Measurements from ENCODE around the gene KRTAP5-3. TPM values are rescaled to one million over a fixed set of nuclear protein-coding genes. Genes with fewer than 3 reads are reported as not detected.
A peak's percentile ranks its signal among the peaks of the same experiment; 100 is the strongest.
"Not testable (repeated sequence)": the region's sequence is repeated elsewhere in the genome, so short reads cannot be mapped to it uniquely, and the experiment has no call there.

KRTAP5-3 gene
- total and polyA plus RNA-seq, 2 of the 8 experiments (the other 6 are each of a cell fraction or from before 2014, with no cell fraction given), result not detected

- H3K23ac ChIP-seq (ENCODE audit: insufficient read length); H3K56ac ChIP-seq (replicated peaks; ENCODE audit: insufficient read length, low read depth, low read length); H3K14ac ChIP-seq (ENCODE audit: insufficient read length); POLR2A ChIA-PET (ENCODE audit: partially characterized antibody); H3K4me2 ChIP-seq (ENCODE audit: insufficient read depth in 1 of 2, low read depth in 2 of 2, low read length in 2 of 2); H2BK15ac ChIP-seq (ENCODE audit: low read length); H2AFZ ChIP-seq (ENCODE audit: low read length); H3K4me3 ChIP-seq (ENCODE audit: extremely low read depth in 1 of 4, insufficient read depth in 2 of 4, low read depth in 3 of 4, low read length in 4 of 4); H3K79me2 ChIP-seq (ENCODE audit: control insufficient read depth in 1 of 2, insufficient read depth in 2 of 2, low read length in 2 of 2); CTCF ChIA-PET (ENCODE audit: partially characterized antibody); H4K8ac ChIP-seq (ENCODE audit: extremely low read depth, insufficient read depth, low read length); DNase-seq (ENCODE audit: low read depth in 1 of 2, low spot score in 2 of 2); H3K18ac ChIP-seq (ENCODE audit: extremely low read depth, low read length); H3K79me1 ChIP-seq (ENCODE audit: low read depth, low read length); H2BK5ac ChIP-seq (ENCODE audit: low read depth, low read length); H3K9ac ChIP-seq (replicated peaks in 1 of 4; ENCODE audit: extremely low read depth in 1 of 4, low read depth in 3 of 4, low read length in 3 of 4); H2BK120ac ChIP-seq (replicated peaks; ENCODE audit: low read depth, low read length); H3K36me3 ChIP-seq (ENCODE audit: control insufficient read depth in 2 of 4, insufficient read depth in 4 of 4, low read length in 3 of 4); H3K23me2 ChIP-seq (ENCODE audit: low read depth, low read length); H4K20me1 ChIP-seq (replicated peaks in 1 of 2; ENCODE audit: control insufficient read depth in 1 of 2, insufficient read depth in 2 of 2, low read length in 2 of 2); H3K4me1 ChIP-seq (replicated peaks in 1 of 4; ENCODE audit: control insufficient read depth in 3 of 4, insufficient read depth in 4 of 4, low read length in 3 of 4); H3K27ac ChIP-seq (ENCODE audit: low read depth, low read length); H2AK5ac ChIP-seq (ENCODE audit: low read depth, low read length); H3K4ac ChIP-seq (replicated peaks; ENCODE audit: insufficient read length, low read depth, low read length); H4K91ac ChIP-seq (replicated peaks; ENCODE audit: insufficient read length, low read length); H2BK20ac ChIP-seq (ENCODE audit: low read length); H2BK12ac ChIP-seq (ENCODE audit: low read depth, low read length); H3K27me3 ChIP-seq (replicated peaks in 1 of 4; ENCODE audit: control insufficient read depth in 3 of 4, extremely low read depth in 1 of 4, insufficient read depth in 3 of 4, low read length in 3 of 4); H4K5ac ChIP-seq (ENCODE audit: insufficient read length, low read depth, low read length); H3K9me3 ChIP-seq (ENCODE audit: insufficient read depth in 2 of 2, low read depth in 1 of 2, low read length in 1 of 2): not testable (repeated sequence)
- WGBS, 2 experiments (ENCODE audit: extremely low coverage in 1 of 2, insufficient coverage in 1 of 2, insufficient read length in 1 of 2, insufficient replicate concordance in 2 of 2, low coverage in 1 of 2, low lambda C conversion rate in 2 of 2, missing lambda C conversion rate in 1 of 2), result 93% methylated on average over 3 of the region's 3 CpGs; no CpG with 5 or more reads in 1 of the 2 experiments
- FAIRE-seq, result peak; percentile 95
Measured at GRCh38 chr11:1601663-1602062, 6.6 kb downstream of the KRTAP5-3 start.

Data from H1 (cell line).